ENCODE data around the gene BHLHE23.

GRCh38 chr20:63035603-63036185 lies 28.9 kb upstream of the BHLHE23 start:
- no peak for TF ChIP-seq CTCF (IDR thresholded peaks at IDR 0.05; ENCODE audit: borderline replicate concordance, extremely low read depth, low read length, poor library complexity, severe bottlenecking)
- TF ChIP-seq EZH2 (IDR thresholded peaks at IDR 0.05; ENCODE audit: borderline replicate concordance, low read depth, low read length, severe bottlenecking), result no peak
